Trophoblast cell (in vitro differentiated cells and primary cell): ENCODE data around the gene AK1.

ENCODE experiments used
- DNase-seq, 2 donors: peaks; one replicate each; pipeline ENCODE4 v3.0.0-alpha.2; 2016
- H2AFZ ChIP-seq: 2 replicates; pipeline ENCODE4 v1.6.1; 2013; ENCODE audit warnings: low read length, moderate library complexity, mild to moderate bottlenecking; ENCODE audit not compliant: insufficient read depth, poor library complexity
- H2AK5ac ChIP-seq: 2 replicates; pipeline ENCODE4 v1.6.1; 2013; ENCODE audit warnings: mild to moderate bottlenecking, low read length
- H2BK120ac ChIP-seq: 2 replicates; pipeline ENCODE4 v1.6.1; 2013; ENCODE audit warnings: low read length, mild to moderate bottlenecking, moderate library complexity; ENCODE audit not compliant: insufficient read depth, poor library complexity
- H2BK12ac ChIP-seq: 2 replicates; pipeline ENCODE4 v1.6.1; 2013; ENCODE audit warnings: mild to moderate bottlenecking, low read length, moderate library complexity
- H2BK5ac ChIP-seq: 2 replicates; pipeline ENCODE4 v1.6.1; 2013; ENCODE audit warnings: low read length, low read depth, moderate library complexity, mild to moderate bottlenecking; ENCODE audit not compliant: poor library complexity
- H3K14ac ChIP-seq: 2 replicates; pipeline ENCODE4 v1.6.1; 2013; ENCODE audit warnings: mild to moderate bottlenecking, low read length
- H3K18ac ChIP-seq: 2 replicates; pipeline ENCODE4 v1.6.1; 2013; ENCODE audit warnings: mild to moderate bottlenecking, low read length
- H3K23ac ChIP-seq: 2 replicates; pipeline ENCODE4 v1.6.1; 2013; ENCODE audit warnings: low read length
- H3K27ac ChIP-seq: 2 replicates; pipeline ENCODE4 v1.5.1; 2013; ENCODE audit warnings: low read depth, mild to moderate bottlenecking, inconsistent platforms, low read length, moderate library complexity
- H3K27me3 ChIP-seq: 2 replicates; pipeline ENCODE4 v1.6.1; 2013; ENCODE audit warnings: inconsistent platforms, mild to moderate bottlenecking, low read length, moderate library complexity; ENCODE audit not compliant: insufficient read depth
- H3K36me3 ChIP-seq, 2 experiments: 1 replicate in 1 of 2; 2 replicates in 1 of 2; pipeline ENCODE4 v1.6.1; 2013; ENCODE audit warnings: low read length in 2 of 2, mild to moderate bottlenecking in 2 of 2, moderate library complexity in 1 of 2; ENCODE audit not compliant: insufficient read depth in 2 of 2, control insufficient read depth in 1 of 2
- H3K4ac ChIP-seq: 2 replicates; pipeline ENCODE4 v1.6.1; 2013; ENCODE audit warnings: low read depth, mild to moderate bottlenecking, low read length, moderate library complexity
- H3K4me1 ChIP-seq, 2 experiments: 1 replicate in 1 of 2; 2 replicates in 1 of 2; pipeline ENCODE4 v1.6.1; 2013; ENCODE audit warnings: low read length in 2 of 2, mild to moderate bottlenecking in 2 of 2, moderate library complexity in 1 of 2; ENCODE audit not compliant: insufficient read depth in 2 of 2, control insufficient read depth in 1 of 2
- H3K4me2 ChIP-seq: 2 replicates; pipeline ENCODE4 v1.6.1; 2013; ENCODE audit warnings: inconsistent platforms, mild to moderate bottlenecking, low read length, moderate library complexity
- H3K4me3 ChIP-seq: 2 replicates; pipeline ENCODE4 v1.5.1; 2013; ENCODE audit warnings: mild to moderate bottlenecking, low read depth, low read length, inconsistent platforms
- H3K79me1 ChIP-seq: one replicate; pipeline ENCODE4 v1.6.1; 2013; ENCODE audit warnings: low read length
- H3K79me2 ChIP-seq: 2 replicates; pipeline ENCODE4 v1.6.1; 2013; ENCODE audit warnings: low read length, mild to moderate bottlenecking; ENCODE audit not compliant: control insufficient read depth, insufficient read depth, poor library complexity
- H3K9ac ChIP-seq: 2 replicates; pipeline ENCODE4 v1.6.1; 2013; ENCODE audit warnings: mild to moderate bottlenecking, low read length
- H3K9me3 ChIP-seq: 2 replicates; pipeline ENCODE4 v1.6.1; 2013; ENCODE audit warnings: low read depth, mild to moderate bottlenecking, control low read depth, inconsistent platforms, low read length; ENCODE audit not compliant: insufficient read depth
- H4K12ac ChIP-seq: 2 replicates; pipeline ENCODE4 v1.6.1; 2013; ENCODE audit warnings: low read depth, mild to moderate bottlenecking, low read length, moderate library complexity
- H4K8ac ChIP-seq: 2 replicates; pipeline ENCODE4 v1.6.1; 2013; ENCODE audit warnings: low read depth, mild to moderate bottlenecking, low read length, moderate library complexity
- H4K91ac ChIP-seq: one replicate; pipeline ENCODE4 v1.6.1; 2013; ENCODE audit warnings: low read depth, mild to moderate bottlenecking, low read length, moderate library complexity
- WGBS: extraction: QIAGEN DNeasy Blood & Tissue Kit; methylation state at CpG from one replicate; pipeline ENCODE4 v1.1.7; 2013; ENCODE audit warnings: missing lambda C conversion rate; ENCODE audit not compliant: insufficient read length, insufficient coverage; ENCODE audit errors: extremely low coverage; 5-methylcytosine and 5-hydroxymethylcytosine counted together

Gene AK1

GRCh38 chr9:127892831-127893230, 15.4 kb upstream of the AK1 start:
- H3K27me3 ChIP-seq = no peaks in the 10 kb centered on the region

GRCh38 chr9:127890053-127890452, 12.6 kb upstream of the AK1 start:
- H4K8ac ChIP-seq = no peak overlapping the region
- H2BK5ac ChIP-seq = no peak overlapping the region
- no peak overlapping the region for H4K12ac ChIP-seq
- H3K36me3 ChIP-seq = peaks cover 39 to 47% of the 10 kb centered on the region in 2 experiments
- no peak overlapping the region for H2BK12ac ChIP-seq
- H3K4ac ChIP-seq = no peak overlapping the region
- no peaks in the 10 kb centered on the region for H3K79me1 ChIP-seq
- no peak overlapping the region for H3K18ac ChIP-seq
- H2AK5ac ChIP-seq = no peak overlapping the region
- H3K4me1 ChIP-seq = no peaks in the 10 kb centered on the region
- no peak overlapping the region for H3K9ac ChIP-seq
- H4K91ac ChIP-seq = no peak overlapping the region
- H3K4me2 ChIP-seq = no peak overlapping the region
- no peak overlapping the region for H3K4me3 ChIP-seq
- H3K14ac ChIP-seq = no peak overlapping the region
- no peak overlapping the region for H2AFZ ChIP-seq
- H3K27me3 ChIP-seq = no peaks in the 10 kb centered on the region
- no CpG with 5 or more reads among the region's 3 CpGs for WGBS
- H3K79me2 ChIP-seq = no peaks in the 10 kb centered on the region
- H3K23ac ChIP-seq = no peak overlapping the region
- no peak for DNase-seq
- H3K9me3 ChIP-seq = peaks cover 22% of the 10 kb centered on the region
- H2BK120ac ChIP-seq = no peak overlapping the region
- no peak overlapping the region for H3K27ac ChIP-seq

More at GRCh38 chr9:127892831-127893230, 15.4 kb upstream of the AK1 start:
- Histone ChIP-seq H3K4ac (no peak overlapping the region), H3K4me3 (no peak overlapping the region), H4K91ac (no peak overlapping the region), H4K8ac (no peak overlapping the region), H2BK12ac (no peak overlapping the region), H4K12ac (no peak overlapping the region), H3K9ac (no peak overlapping the region), H3K79me1 (peaks cover 2% of the 10 kb centered on the region), H2AFZ (no peak overlapping the region), H2AK5ac (no peak overlapping the region), H2BK5ac (no peak overlapping the region), H3K4me1 (peaks cover 7 to 11% of the 10 kb centered on the region in 2 experiments), H3K27ac (no peak overlapping the region), H3K14ac (no peak overlapping the region), H3K18ac (no peak overlapping the region), H3K4me2 (no peak overlapping the region), H3K9me3 (peaks cover 23% of the 10 kb centered on the region), H3K79me2 (no peaks in the 10 kb centered on the region), H2BK120ac (no peak overlapping the region), H3K23ac (no peak overlapping the region), H3K36me3 (peaks cover 45% of the 10 kb centered on the region in 2 experiments)
- no peak for DNase-seq
- WGBS = no CpG with 5 or more reads among the region's 6 CpGs

DNA sequence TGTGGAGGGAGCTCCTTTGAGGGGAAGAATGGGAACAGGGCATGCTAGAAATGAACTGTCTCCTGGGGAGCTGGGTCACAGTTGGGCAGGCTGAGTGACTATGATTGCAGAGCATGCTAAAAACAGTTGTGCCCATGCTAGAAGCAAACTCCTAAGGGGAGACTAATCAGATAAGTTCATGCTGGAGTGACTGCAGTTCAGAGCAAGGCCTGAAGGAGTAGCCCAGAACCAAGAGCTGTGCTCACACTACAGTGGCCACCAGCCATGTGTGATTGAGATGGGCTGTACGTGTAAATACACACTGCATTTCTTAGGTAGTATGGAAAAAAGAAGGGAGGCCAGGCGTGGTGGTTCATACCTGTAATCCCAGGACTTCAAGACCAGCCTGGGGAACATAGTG, 10.3 kb upstream of the AK1 start:
- DNase-seq = no peak
- Histone ChIP-seq H3K4me1 (no peaks in the 10 kb centered on the region), H3K4me3 (no peak overlapping the region), H2BK12ac (no peak overlapping the region), H3K4ac (no peak overlapping the region), H2AFZ (no peak overlapping the region), H3K14ac (no peak overlapping the region), H3K23ac (no peak overlapping the region), H3K4me2 (no peak overlapping the region), H3K79me1 (no peaks in the 10 kb centered on the region), H3K27ac (no peak overlapping the region), H2AK5ac (no peak overlapping the region), H3K9me3 (peaks cover 2% of the 10 kb centered on the region), H4K12ac (no peak overlapping the region), H3K36me3 (peaks cover 23 to 27% of the 10 kb centered on the region in 2 experiments), H3K79me2 (no peaks in the 10 kb centered on the region), H4K8ac (no peak overlapping the region), H3K9ac (no peak overlapping the region), H2BK120ac (no peak overlapping the region), H4K91ac (no peak overlapping the region), H2BK5ac (no peak overlapping the region), H3K18ac (no peak overlapping the region), H3K27me3 (no peaks in the 10 kb centered on the region)
- WGBS = no CpG with 5 or more reads among the region's 2 CpGs

GRCh38 chr9:127886401-127886972, 9.0 kb upstream of the AK1 start:
- H3K4me3 ChIP-seq = no peak overlapping the region
- no peaks in the 10 kb centered on the region for H3K27me3 ChIP-seq
- H4K12ac ChIP-seq = no peak overlapping the region
- H3K18ac ChIP-seq = no peak overlapping the region
- peaks cover 20 to 25% of the 10 kb centered on the region in 2 experiments for H3K36me3 ChIP-seq
- no CpG with 5 or more reads among the region's 18 CpGs for WGBS
- no peak for DNase-seq
- H4K91ac ChIP-seq = no peak overlapping the region
- H3K9ac ChIP-seq = no peak overlapping the region
- H2BK5ac ChIP-seq = no peak overlapping the region
- H3K9me3 ChIP-seq = peaks cover 1% of the 10 kb centered on the region
- H4K8ac ChIP-seq = no peak overlapping the region
- H3K79me1 ChIP-seq = no peaks in the 10 kb centered on the region
- no peak overlapping the region for H2AFZ ChIP-seq
- H3K27ac ChIP-seq = no peak overlapping the region
- no peak overlapping the region for H2AK5ac ChIP-seq
- H3K79me2 ChIP-seq = no peaks in the 10 kb centered on the region
- H3K14ac ChIP-seq = no peak overlapping the region
- H3K4me2 ChIP-seq = no peak overlapping the region
- H3K4ac ChIP-seq = no peak overlapping the region
- H3K4me1 ChIP-seq = no peaks in the 10 kb centered on the region
- H2BK12ac ChIP-seq = no peak overlapping the region
- no peak overlapping the region for H3K23ac ChIP-seq
- H2BK120ac ChIP-seq = no peak overlapping the region
